ENCODE results near the gene UST.

DNA sequence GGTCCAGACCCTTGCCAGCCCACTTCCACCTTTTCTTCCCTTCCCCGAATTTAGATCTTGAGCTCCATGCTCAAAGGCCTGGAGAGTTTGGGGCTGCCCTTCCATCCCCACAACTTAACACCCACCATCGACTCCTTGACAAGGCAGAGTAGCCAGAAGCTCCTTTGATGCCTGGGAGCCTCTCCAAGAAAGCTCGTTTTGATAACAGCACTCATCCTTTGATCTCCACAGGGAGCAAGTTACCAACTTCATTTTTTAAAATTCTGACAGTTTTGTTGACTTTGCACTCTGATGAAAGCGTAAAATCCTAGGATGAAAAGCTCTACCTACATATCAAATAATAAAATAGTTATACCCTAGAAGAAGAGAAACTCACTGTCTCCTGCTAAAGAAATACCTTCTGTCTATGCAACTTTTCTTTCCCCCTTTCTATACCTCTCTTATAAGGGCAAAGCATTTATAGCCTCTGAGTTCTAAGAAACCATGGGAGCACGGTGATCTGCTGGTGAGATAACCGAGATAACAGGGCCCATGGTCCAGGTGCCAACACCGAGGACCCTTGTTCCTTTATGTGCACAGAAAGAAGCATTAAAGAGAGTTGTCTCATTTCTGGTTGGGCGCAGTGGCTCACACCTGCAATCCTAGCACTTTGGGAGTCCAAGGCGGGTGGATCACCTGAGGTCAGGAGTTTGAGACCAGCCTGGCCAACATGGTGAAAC, 134.9 kb downstream of the UST start:
- TF ChIP-seq REST (IDR thresholded peaks at IDR 0.05; ENCODE audit: low read depth): no peak
- TF ChIP-seq, protein P1, sequence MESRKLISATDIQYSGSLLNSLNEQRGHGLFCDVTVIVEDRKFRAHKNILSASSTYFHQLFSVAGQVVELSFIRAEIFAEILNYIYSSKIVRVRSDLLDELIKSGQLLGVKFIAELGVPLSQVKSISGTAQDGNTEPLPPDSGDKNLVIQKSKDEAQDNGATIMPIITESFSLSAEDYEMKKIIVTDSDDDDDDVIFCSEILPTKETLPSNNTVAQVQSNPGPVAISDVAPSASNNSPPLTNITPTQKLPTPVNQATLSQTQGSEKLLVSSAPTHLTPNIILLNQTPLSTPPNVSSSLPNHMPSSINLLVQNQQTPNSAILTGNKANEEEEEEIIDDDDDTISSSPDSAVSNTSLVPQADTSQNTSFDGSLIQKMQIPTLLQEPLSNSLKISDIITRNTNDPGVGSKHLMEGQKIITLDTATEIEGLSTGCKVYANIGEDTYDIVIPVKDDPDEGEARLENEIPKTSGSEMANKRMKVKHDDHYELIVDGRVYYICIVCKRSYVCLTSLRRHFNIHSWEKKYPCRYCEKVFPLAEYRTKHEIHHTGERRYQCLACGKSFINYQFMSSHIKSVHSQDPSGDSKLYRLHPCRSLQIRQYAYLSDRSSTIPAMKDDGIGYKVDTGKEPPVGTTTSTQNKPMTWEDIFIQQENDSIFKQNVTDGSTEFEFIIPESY (IDR thresholded peaks at IDR 0.05; ENCODE audit: extremely low read depth, insufficient replicate concordance, low read length): no peak
- TF ChIP-seq, protein P2, sequence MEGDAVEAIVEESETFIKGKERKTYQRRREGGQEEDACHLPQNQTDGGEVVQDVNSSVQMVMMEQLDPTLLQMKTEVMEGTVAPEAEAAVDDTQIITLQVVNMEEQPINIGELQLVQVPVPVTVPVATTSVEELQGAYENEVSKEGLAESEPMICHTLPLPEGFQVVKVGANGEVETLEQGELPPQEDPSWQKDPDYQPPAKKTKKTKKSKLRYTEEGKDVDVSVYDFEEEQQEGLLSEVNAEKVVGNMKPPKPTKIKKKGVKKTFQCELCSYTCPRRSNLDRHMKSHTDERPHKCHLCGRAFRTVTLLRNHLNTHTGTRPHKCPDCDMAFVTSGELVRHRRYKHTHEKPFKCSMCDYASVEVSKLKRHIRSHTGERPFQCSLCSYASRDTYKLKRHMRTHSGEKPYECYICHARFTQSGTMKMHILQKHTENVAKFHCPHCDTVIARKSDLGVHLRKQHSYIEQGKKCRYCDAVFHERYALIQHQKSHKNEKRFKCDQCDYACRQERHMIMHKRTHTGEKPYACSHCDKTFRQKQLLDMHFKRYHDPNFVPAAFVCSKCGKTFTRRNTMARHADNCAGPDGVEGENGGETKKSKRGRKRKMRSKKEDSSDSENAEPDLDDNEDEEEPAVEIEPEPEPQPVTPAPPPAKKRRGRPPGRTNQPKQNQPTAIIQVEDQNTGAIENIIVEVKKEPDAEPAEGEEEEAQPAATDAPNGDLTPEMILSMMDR (IDR thresholded peaks at IDR 0.05 in 2 of 3, conservative IDR thresholded peaks at IDR 0.05 in 1 of 3; ENCODE audit: borderline replicate concordance in 1 of 3, insufficient read depth in 1 of 3, low read depth in 2 of 3, low read length in 2 of 3): no peak
- no peak for TF ChIP-seq EZH2 (IDR thresholded peaks at IDR 0.05)
- no peak for TF ChIP-seq JUND (IDR thresholded peaks at IDR 0.05)
- TF ChIP-seq POLR2A (IDR thresholded peaks at IDR 0.05; ENCODE audit: borderline replicate concordance, extremely low read depth, insufficient read depth, insufficient read length): no peak
- no peak for TF ChIP-seq POLR2AphosphoS5 (IDR thresholded peaks at IDR 0.05; ENCODE audit: low read depth, low read length)
- no peak for TF ChIP-seq ATF3 (IDR thresholded peaks at IDR 0.05)
- TF ChIP-seq YY1 (IDR thresholded peaks at IDR 0.05; ENCODE audit: extremely low read depth, insufficient replicate concordance, low read depth, low read length): no peak
- no peak for TF ChIP-seq CEBPB (IDR thresholded peaks at IDR 0.05; ENCODE audit: low read depth)
- TF ChIP-seq ZNF274 (IDR thresholded peaks at IDR 0.05; ENCODE audit: low read depth, low read length): no peak
- TF ChIP-seq EZH2phosphoT487 (IDR thresholded peaks at IDR 0.05; ENCODE audit: borderline replicate concordance): no peak
- TF ChIP-seq TCF7L2 (IDR thresholded peaks at IDR 0.05; ENCODE audit: borderline replicate concordance, extremely low read depth, insufficient read depth, insufficient read length): peak; percentile 68
